22Rv1 (cell line): ENCODE results near the gene DPM3.

ENCODE experiments used
- ZFX ChIP-seq: fragments of 450-650 bp; IDR thresholded peaks from 2 replicates; pipeline ENCODE4 v1.6.1; 2017; ENCODE audit warnings: antibody characterized with exemption, borderline replicate concordance
- TF ChIP-seq, protein P1 (sequence below): fragments of 450-650 bp; IDR thresholded peaks from 2 replicates; pipeline ENCODE4 v1.5.1; 2017; ENCODE audit warnings: mild to moderate bottlenecking

DNA sequence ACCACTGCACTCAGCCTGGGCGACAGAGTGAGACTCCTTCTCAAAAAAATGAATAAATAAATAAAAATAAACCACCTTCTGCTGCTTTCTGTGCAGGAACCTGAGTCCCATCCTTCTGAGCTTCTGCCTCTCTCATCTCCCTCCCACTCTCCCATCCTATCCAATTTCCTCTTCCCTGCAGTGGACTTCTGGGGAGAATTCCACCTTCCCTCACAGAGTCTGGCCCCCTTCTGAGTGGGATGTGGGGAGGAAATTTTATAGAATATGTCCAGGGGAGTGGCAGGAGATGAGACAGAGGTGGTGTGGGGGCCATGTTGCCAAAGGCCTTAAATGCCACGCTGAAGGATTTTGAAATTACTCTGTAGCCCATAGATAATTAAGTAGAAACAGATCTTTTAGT lies 18.0 kb downstream of the DPM3 start:
- TF ChIP-seq, protein P1, sequence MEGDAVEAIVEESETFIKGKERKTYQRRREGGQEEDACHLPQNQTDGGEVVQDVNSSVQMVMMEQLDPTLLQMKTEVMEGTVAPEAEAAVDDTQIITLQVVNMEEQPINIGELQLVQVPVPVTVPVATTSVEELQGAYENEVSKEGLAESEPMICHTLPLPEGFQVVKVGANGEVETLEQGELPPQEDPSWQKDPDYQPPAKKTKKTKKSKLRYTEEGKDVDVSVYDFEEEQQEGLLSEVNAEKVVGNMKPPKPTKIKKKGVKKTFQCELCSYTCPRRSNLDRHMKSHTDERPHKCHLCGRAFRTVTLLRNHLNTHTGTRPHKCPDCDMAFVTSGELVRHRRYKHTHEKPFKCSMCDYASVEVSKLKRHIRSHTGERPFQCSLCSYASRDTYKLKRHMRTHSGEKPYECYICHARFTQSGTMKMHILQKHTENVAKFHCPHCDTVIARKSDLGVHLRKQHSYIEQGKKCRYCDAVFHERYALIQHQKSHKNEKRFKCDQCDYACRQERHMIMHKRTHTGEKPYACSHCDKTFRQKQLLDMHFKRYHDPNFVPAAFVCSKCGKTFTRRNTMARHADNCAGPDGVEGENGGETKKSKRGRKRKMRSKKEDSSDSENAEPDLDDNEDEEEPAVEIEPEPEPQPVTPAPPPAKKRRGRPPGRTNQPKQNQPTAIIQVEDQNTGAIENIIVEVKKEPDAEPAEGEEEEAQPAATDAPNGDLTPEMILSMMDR, result no peak
- no peak for TF ChIP-seq ZFX
